Gastroesophageal sphincter (tissue), 4 donors: ENCODE data around the gene ATAD2B. TPM values are rescaled to one million over a fixed set of nuclear protein-coding genes. Genes with fewer than 3 reads are reported as not detected.
A peak's percentile ranks its signal among the peaks of the same experiment; 100 is the strongest.

Experiments used
- ATAC-seq: fragments of 150-250 bp; one replicate; pipeline ENCODE4 v1.9.1; 2016; ENCODE audit warnings: mild to moderate bottlenecking, moderate library complexity
- H3K27ac ChIP-seq, 4 donors: fragments of 200-600 bp; sonication (generic) in 3 of 4; 1 replicate in 3 of 4; 2 replicates in 1 of 4; pipeline ENCODE4 v1.5.1; 2016 to 2019
- H3K27me3 ChIP-seq: fragments of 200-600 bp; sonication (generic); one replicate; pipeline ENCODE4 v1.5.1; 2019
- H3K36me3 ChIP-seq, 2 donors: fragments of 200-600 bp; sonication (generic); one replicate each; pipeline ENCODE4 v1.5.1; 2019; ENCODE audit warnings: control low read depth in 1 of 2
- H3K4me1 ChIP-seq, 3 donors: fragments of 200-600 bp; sonication (generic); 1 replicate in 2 of 3; 2 replicates in 1 of 3; pipeline ENCODE4 v1.5.1; 2016 to 2019; ENCODE audit warnings: control low read depth in 2 of 3
- H3K4me3 ChIP-seq, 2 donors: fragments of 200-600 bp; sonication (generic); one replicate each; pipeline ENCODE4 v1.5.1; 2019; ENCODE audit warnings: mild to moderate bottlenecking in 1 of 2, moderate library complexity in 1 of 2
- H3K9me3 ChIP-seq, 3 donors: fragments of 200-600 bp; sonication (generic); one replicate each; pipeline ENCODE4 v1.5.1; 2017 to 2019; ENCODE audit warnings: control low read depth in 2 of 3
- EP300 ChIP-seq: sonication (generic); formaldehyde crosslinking; IDR thresholded peaks from one replicate; pipeline ENCODE4 v1.6.1; 2017; ENCODE audit warnings: antibody characterized with exemption, mild to moderate bottlenecking
- POLR2A ChIP-seq, 2 donors: fragments of 450-650 bp; IDR thresholded peaks; one replicate each; pipeline ENCODE4 v1.6.1; 2017; ENCODE audit warnings: antibody characterized with exemption in 2 of 2, mild to moderate bottlenecking in 2 of 2, moderate library complexity in 1 of 2
- POLR2AphosphoS5 ChIP-seq: sonication (generic); formaldehyde crosslinking; IDR thresholded peaks from one replicate; pipeline ENCODE4 v1.6.1; 2017; ENCODE audit warnings: antibody characterized with exemption
- WGBS, 2 donors: methylation state at CpG; one replicate each; pipeline ENCODE4 v1.1.5; 2018; ENCODE audit warnings: low coverage in 1 of 2; 5-methylcytosine and 5-hydroxymethylcytosine counted together
- total RNA-seq, 4 donors: library from RNA; depleted of rRNA; stranded (reverse); fragments of >200 nt; gene quantifications; one replicate each; pipeline ENCODE4 v1.1.0, GENCODE V29; 2016
- TF ChIP-seq, protein P1 (sequence below), 4 experiments: fragments of 200-600 bp in 2 of 4; fragments of 450-650 bp in 2 of 4; sonication (generic) in 1 of 4; IDR thresholded peaks; one replicate each; pipeline ENCODE4 v1.5.1; 2017 to 2019; ENCODE audit warnings: antibody characterized with exemption in 4 of 4, mild to moderate bottlenecking in 2 of 4, moderate library complexity in 2 of 4

ATAD2B gene
- total RNA-seq, 4 donors from 2014 or later, result 10.4 to 36.1 (median 16.8) TPM

GRCh38 chr2:23859234-23859633, 67.7 kb downstream of the ATAD2B start:
- TF ChIP-seq, protein P1, sequence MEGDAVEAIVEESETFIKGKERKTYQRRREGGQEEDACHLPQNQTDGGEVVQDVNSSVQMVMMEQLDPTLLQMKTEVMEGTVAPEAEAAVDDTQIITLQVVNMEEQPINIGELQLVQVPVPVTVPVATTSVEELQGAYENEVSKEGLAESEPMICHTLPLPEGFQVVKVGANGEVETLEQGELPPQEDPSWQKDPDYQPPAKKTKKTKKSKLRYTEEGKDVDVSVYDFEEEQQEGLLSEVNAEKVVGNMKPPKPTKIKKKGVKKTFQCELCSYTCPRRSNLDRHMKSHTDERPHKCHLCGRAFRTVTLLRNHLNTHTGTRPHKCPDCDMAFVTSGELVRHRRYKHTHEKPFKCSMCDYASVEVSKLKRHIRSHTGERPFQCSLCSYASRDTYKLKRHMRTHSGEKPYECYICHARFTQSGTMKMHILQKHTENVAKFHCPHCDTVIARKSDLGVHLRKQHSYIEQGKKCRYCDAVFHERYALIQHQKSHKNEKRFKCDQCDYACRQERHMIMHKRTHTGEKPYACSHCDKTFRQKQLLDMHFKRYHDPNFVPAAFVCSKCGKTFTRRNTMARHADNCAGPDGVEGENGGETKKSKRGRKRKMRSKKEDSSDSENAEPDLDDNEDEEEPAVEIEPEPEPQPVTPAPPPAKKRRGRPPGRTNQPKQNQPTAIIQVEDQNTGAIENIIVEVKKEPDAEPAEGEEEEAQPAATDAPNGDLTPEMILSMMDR (IDR thresholded peaks at IDR 0.05), result no peak
- TF ChIP-seq POLR2A (IDR thresholded peaks at IDR 0.05), result no peak
- no peak for TF ChIP-seq EP300
- no peak for TF ChIP-seq POLR2AphosphoS5
- 89 to 94% methylated on average over 2 of the region's 2 CpGs for WGBS, 2 donors
- Histone ChIP-seq H3K4me3 (no peak overlapping the region), H3K36me3 (peaks cover 0 to 87% of the 10 kb centered on the region in 2 donors), H3K27ac (no peak overlapping the region), H3K27me3 (no peaks in the 10 kb centered on the region), H3K4me1 (no peaks in the 10 kb centered on the region), H3K9me3 (no peaks in the 10 kb centered on the region)
- no peak for ATAC-seq

GRCh38 chr2:23850564-23851256, 76.2 kb downstream of the ATAD2B start:
- H3K4me1 ChIP-seq, result no peaks in the 10 kb centered on the region
- 70 to 74% methylated on average over 3 to 4 of the region's 4 CpGs for WGBS, 2 donors
- no peaks in the 10 kb centered on the region for H3K9me3 ChIP-seq
- peaks cover 0 to 20% of the 10 kb centered on the region in 2 donors for H3K36me3 ChIP-seq
- TF ChIP-seq, protein P1 (IDR thresholded peaks at IDR 0.05), result no peak
- TF ChIP-seq EP300 (no peak), POLR2A (IDR thresholded peaks at IDR 0.05) (no peak), POLR2AphosphoS5 (no peak)
- no peak overlapping the region for H3K4me3 ChIP-seq
- no peak for ATAC-seq
- no peak overlapping the region for H3K27ac ChIP-seq
- H3K27me3 ChIP-seq, result no peaks in the 10 kb centered on the region

DNA sequence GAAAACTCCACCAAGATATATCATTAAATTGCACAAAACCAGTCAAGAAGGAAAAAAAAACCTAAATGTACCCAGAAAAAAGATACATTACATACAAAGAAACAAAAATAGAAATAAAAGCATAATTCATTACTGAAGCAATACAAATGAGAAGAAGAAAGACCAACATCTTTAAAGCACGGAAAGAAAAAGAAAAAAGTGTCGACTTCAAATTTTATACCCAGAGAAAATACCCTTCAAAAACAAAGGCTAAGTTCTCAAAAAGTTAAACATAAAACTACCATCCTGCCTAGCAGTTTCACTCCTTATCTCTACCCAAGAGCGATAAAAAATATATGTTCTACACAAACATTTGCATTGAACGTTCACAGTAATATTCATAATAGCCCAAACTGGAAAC, 82.0 kb downstream of the ATAD2B start:
- no peaks in the 10 kb centered on the region for H3K36me3 ChIP-seq
- H3K4me3 ChIP-seq, result no peak overlapping the region
- H3K27ac ChIP-seq, result no peak overlapping the region
- WGBS, 2 donors, result 93 to 94% methylated on average over 4 of the region's 4 CpGs
- peaks cover 0 to 15% (median 0%) of the 10 kb centered on the region in 3 donors for H3K4me1 ChIP-seq
- no peak for ATAC-seq
- H3K27me3 ChIP-seq, result no peaks in the 10 kb centered on the region
- no peak for TF ChIP-seq POLR2AphosphoS5
- TF ChIP-seq, protein P1 (IDR thresholded peaks at IDR 0.05), result no peak
- no peak for TF ChIP-seq EP300
- no peak for TF ChIP-seq POLR2A (IDR thresholded peaks at IDR 0.05)
- H3K9me3 ChIP-seq, result no peaks in the 10 kb centered on the region

DNA sequence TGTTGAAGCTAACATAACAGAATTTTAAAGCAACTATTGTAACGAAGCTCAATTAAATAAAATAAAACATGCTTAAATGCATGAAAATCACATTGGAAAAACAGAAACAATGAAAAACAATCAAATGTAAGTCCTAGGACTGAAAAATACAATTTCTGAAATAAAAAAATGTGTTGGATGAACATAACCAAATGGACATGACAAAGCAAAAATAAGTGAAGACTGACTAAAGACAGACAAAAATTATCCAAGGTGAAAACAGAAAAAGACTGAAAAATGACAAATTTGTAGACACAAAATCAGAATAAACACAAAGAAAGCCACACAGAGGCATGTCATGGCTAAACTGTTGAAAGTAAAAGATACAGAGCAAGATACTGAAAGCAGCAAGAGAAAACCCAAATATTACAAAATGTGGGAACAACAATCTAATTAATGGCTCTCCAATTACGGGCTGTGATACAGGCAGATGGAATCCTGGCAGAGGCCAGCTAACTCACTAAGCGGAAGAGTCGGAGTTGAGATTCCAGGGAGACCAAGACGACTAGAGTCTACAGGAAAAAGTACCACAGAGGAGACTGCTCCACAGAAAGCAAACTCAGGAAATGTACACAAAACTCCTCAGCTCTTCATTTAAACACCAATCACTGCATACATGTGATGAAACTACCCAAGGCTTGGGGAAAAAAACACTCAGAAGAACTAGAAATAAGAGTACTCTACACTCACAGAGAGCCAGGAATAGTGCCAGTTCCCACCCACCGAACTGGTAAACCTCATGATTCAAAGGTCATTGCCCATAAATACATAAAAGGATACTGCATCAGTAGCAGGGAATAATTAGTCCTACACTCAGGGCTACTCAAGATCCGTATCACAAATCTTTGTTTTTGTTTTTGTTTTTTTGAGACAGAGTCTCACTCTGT, 83.6 kb downstream of the ATAD2B start:
- peak; percentile 60 for ATAC-seq
- H3K36me3 ChIP-seq, result no peaks in the 10 kb centered on the region
- H3K9me3 ChIP-seq, result no peaks in the 10 kb centered on the region
- peak overlapping the region in 3 of 4 donors; percentile 2 to 60 (median 39) for H3K27ac ChIP-seq
- H3K4me3 ChIP-seq, result peak overlapping the region in 1 of 2 donors; percentile 13
- H3K4me1 ChIP-seq, result peaks cover 0 to 15% (median 0%) of the 10 kb centered on the region in 3 donors
- no peak for TF ChIP-seq POLR2AphosphoS5
- TF ChIP-seq, protein P1 (IDR thresholded peaks at IDR 0.05), result no peak
- TF ChIP-seq EP300, result no peak
- no peak for TF ChIP-seq POLR2A (IDR thresholded peaks at IDR 0.05)
- 58 to 68% methylated on average over 7 of the region's 7 CpGs for WGBS, 2 donors
- H3K27me3 ChIP-seq, result no peaks in the 10 kb centered on the region
